HG03175 (cell line): ENCODE results near the gene SYNJ1.
"Not testable (repeated sequence)": the region's sequence is repeated elsewhere in the genome, so short reads cannot be mapped to it uniquely, and the experiment has no call there.

Experiments used
- ATAC-seq: cut with Tn5 transposase; IDR thresholded peaks from one replicate; pipeline ENCODE4 v1.9.1; 2021; ENCODE audit warnings: mild to moderate bottlenecking, moderate library complexity; ENCODE audit not compliant: unreplicated experiment

Gene SYNJ1, protein sequence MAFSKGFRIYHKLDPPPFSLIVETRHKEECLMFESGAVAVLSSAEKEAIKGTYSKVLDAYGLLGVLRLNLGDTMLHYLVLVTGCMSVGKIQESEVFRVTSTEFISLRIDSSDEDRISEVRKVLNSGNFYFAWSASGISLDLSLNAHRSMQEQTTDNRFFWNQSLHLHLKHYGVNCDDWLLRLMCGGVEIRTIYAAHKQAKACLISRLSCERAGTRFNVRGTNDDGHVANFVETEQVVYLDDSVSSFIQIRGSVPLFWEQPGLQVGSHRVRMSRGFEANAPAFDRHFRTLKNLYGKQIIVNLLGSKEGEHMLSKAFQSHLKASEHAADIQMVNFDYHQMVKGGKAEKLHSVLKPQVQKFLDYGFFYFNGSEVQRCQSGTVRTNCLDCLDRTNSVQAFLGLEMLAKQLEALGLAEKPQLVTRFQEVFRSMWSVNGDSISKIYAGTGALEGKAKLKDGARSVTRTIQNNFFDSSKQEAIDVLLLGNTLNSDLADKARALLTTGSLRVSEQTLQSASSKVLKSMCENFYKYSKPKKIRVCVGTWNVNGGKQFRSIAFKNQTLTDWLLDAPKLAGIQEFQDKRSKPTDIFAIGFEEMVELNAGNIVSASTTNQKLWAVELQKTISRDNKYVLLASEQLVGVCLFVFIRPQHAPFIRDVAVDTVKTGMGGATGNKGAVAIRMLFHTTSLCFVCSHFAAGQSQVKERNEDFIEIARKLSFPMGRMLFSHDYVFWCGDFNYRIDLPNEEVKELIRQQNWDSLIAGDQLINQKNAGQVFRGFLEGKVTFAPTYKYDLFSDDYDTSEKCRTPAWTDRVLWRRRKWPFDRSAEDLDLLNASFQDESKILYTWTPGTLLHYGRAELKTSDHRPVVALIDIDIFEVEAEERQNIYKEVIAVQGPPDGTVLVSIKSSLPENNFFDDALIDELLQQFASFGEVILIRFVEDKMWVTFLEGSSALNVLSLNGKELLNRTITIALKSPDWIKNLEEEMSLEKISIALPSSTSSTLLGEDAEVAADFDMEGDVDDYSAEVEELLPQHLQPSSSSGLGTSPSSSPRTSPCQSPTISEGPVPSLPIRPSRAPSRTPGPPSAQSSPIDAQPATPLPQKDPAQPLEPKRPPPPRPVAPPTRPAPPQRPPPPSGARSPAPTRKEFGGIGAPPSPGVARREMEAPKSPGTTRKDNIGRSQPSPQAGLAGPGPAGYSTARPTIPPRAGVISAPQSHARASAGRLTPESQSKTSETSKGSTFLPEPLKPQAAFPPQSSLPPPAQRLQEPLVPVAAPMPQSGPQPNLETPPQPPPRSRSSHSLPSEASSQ (N-terminal part only)

DNA sequence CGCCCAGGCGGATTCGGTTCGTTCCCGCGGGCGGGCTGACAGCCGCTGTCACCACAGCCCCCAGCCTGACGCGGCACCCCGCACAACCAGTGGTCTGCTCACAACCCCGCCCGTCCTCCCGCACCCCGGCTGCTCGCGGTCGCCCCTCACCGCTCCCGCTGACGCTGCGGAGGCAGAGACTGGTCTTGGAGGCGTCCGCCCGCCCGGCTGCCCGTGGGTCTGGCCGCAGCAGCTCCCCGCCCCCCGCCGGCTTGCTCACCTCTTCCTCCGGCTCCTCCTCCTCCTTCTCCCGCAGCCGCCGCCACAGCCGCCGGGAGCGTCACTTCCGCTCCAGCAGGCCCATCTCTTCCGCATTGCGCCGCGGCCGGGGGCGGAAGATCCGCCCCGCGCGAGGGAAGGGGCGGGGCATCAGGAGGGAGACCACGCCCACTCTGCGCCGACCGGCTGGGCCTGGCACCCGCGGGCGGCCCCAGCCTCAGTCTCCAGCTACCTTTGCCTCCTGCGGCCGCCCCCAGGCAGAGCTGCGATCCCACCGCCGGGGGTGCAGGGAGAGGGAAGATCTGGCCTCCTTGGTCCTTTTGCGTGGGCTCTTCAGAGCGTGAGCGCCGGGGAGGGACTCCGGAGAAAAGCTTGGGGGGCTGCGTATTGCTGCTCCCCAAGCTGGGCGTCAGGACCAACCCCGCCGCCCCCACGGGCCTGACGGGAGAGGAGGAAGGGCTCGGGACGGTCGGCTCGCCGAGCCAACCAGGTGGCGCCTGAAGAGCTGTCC, at the start of gene SYNJ1:
Gene SYNJ1, minus strand, starts transcription at position 327 of the 769 bp plus-strand sequence. CDS start 1,118 bp downstream, outside the sequence.
- ATAC-seq: peak; percentile 93

DNA sequence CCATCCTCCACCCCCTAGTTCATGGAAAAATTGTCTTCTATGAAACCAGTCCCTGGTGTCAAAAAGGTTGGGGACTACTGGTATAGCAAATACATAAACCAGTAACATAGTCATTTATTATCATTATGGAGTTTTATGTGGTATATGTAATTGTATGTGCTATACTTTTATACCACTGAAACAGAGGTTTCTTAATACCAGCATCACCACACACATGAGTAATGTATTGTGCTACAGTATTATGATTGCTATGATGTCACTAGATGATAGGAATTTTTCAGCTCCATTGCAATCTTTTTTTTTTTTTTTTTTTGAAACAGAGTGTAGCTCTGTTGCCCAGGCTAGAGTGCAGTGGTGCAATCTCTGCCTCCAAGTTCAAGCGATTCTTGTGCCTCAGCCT, 49.5 kb upstream of the SYNJ1 start:
- ATAC-seq: no peak

DNA sequence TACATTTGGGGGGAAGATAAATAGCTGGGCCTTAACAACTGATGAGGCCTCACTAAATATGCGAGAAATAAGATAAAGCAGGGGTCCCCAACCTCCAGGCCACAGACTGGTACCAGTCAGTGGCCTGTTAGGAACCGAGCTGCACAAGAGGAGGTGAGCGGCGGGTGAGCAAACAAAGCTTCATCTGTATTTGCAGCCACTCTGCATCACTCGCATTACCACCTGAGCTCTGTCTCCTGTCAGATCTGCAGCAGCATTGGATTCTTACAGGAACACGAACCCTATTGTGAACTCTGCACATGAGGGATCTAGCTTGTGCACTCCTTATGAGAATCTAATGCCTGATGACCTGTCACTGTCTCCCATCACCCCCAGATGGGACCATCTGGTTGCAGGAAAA, 48.9 kb upstream of the SYNJ1 start:
- no peak for ATAC-seq

DNA sequence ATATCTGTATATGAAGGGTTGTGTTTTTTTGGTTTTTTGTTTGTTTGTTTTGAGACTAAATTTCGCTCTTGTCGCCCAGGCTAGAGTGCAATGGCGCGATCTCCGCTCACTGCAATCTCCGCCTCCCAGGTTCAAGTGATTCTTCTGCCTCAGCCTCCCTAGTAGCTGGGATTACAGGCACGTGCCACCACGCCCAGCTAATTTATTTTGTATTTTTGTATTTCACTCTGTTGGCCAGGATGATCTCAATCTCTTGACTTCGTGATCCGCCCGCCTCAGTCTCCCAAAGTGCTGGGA, 45.2 kb upstream of the SYNJ1 start:
- not testable (repeated sequence) for ATAC-seq

DNA sequence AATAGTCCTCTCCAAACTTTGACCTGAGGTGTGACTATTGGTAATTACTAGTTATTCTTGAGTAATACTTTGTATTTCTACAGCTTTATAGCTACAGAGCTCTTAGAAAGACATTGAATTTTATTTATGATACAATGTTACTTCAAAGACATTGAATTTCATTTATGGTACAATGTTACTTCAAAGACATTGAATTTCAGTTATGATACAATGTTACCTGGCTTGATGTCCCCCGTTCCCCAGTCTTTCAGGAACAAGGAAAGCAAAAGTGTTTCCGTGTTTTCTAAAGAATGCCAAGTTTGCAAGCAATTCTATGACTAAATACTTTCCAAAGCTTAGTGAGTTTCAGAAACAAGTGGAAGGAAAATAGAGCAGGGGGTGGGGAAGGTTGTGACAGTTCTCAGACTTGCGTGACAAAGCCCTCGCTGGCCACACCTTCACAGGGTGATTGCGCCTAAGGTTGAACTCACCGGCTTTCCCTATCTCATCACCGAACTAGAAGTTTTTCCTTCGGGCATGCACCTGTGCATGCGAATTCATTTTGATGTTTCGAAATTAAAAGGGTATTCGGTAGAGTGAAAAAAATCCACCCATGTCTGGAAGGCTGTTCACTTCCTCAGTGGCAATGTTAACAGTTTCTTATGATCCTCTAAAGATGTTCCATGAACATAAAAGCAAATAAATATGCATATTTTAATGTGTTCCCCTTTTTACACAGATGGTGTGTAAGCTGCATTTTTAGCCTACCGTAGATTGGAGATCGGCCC, 44.7 kb upstream of the SYNJ1 start:
- no peak for ATAC-seq

DNA sequence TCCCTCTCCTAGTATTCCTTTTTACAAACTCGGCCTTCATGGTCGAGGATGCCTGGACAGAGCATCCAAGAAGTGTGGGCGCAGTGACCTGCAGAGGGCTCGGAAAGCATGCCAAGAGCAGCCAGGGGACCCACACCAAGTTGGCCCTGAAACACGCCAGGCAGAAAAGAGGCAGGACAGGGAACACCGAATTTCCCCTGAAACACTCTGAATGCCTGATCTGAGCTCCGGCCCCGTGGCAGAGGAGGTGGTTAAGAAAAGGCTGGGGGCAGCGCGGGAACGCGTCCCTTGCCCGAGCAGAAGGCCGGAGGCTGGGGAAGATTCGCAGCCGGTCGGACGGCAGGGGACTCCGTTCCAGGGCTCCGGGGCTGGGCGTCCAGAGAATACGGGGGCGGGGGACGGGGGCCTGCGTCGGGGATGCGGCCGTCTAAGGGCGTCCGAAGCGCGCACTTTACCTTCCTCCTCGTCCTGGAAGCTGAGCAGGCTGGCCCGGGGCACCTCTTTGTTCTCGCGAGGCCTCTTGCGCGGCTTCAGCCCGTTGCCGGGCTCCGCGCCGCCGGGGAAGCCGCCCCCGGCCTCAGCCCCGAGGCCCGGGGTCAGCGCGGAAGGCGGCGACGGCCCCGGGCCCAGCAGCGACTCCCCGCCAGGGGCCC, 43.2 kb upstream of the SYNJ1 start:
- peak; percentile 50 for ATAC-seq

DNA sequence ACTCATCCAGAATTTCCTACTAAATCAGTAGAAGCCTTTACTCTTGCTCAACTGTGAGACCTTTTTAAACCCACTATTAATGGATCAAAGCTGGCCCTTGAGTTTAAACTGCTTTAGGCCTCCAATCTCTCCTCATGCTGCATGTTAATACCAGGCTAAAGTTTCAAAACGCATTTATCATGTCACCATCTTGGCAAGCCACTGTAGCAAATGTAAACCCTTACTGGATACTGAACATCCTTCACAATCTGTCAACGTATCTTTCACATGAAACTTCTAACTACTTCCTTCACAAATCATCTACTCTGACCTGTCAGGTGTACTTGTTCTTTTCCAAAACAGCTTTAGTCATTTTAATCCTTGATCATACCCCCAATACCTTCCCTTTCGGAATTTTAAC, 40.7 kb upstream of the SYNJ1 start:
- no peak for ATAC-seq

DNA sequence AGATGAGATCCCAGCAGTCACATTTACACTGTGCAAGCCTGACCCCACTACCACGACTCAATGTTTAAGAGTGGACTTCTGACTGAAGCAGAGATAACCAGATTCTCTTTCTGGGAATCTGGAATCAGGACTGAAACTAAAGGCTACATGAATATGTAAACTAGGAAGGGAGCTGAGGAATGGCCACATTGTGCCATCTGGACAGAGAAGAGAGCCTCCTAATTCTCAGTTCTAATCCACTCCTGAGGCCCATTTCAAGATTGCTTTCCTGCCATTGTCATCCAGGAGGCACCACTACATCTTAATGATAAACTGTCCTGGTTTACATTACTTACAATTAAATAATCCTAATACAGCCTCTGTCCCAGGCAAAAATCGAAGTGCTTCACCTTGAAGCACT, 37.2 kb upstream of the SYNJ1 start:
- no peak for ATAC-seq

DNA sequence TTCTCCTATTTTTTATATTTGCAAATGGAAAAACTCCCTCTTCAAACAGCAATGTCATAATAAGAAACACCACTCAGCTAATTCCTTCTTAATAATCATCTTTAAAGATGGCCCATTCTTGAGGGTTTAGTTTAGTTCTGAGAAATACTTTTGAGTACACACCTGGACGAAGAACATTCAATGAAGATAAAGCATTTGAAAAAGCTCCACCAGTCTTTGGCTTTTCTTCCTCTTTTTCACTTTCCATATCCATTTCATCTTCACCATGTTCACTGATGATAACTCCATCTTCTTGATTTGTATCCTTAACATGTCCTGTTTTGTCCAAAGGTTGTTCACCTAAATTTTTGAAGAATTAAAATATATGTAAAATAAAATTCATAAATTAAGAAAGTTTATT, 36.4 kb upstream of the SYNJ1 start:
- no peak for ATAC-seq

DNA sequence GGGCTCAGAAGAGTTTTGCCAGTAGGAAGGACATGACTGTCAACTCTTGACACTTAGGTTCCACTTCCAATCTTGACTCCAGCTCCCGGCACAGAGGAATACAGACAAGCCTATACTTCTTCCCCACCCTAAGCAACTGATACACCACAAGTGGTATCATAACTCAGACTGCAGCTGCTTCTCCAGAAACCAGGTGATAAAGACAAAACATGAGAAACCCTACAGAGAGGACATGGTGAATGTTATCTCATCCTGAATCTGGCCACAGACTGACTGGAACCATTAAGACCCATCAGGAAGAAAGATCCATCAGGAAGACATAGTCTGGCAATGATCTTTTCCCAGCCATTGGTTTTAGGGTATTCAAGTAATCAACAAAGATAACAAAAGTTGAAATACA, 30.0 kb upstream of the SYNJ1 start:
- no peak for ATAC-seq

DNA sequence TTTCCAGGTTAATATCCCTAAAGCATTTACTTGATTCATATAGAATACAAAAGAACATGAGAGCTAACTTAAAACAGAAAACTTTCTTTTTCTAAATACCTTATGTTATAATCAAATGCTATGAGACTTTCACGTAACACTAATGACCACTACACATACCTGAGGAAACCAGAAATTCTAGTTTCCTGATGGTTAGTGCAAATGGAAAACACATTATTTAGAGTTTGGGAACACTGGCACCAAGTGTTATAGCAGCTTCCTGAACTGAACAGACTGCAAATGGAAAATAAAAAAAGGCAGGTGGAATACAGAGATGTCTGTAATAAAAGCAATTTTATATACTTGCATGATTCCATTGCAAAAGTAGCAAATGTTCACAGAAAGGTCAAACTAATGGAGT, 28.3 kb upstream of the SYNJ1 start:
- no peak for ATAC-seq

DNA sequence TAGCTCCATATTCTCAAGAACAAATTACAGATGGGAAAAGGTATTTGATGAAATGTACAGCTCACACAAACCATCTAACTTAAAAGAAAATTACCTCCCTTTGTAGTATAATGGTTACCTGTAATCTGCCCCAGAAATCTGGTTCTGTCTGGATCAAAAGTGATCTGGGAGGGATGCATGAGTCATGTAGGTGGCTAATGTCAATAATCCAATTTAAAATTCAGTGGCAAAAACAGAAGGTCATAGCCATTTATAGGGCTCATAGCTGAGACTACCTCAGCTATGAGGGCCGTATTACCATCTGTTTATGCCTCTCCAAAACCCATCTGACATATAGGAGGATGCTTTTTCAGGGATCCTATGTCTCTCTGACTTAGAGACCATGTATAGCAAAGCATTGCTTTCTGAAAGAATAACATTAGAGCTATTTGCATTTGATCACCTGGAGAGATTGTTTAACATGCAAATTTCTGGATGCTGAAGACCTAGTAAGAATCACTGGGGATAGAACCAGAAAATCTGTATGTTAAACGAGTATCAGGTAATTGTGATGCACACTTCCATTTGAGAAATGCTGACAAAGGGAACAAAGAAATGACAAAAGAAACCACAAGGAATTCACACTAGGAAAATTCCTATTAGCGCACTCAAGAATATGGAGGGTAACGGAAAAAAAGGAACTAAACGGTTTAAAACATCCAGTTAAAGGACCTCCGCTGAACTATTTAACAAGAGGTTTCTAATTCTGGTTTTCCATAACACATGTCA, 26.2 kb upstream of the SYNJ1 start:
- ATAC-seq: no peak

DNA sequence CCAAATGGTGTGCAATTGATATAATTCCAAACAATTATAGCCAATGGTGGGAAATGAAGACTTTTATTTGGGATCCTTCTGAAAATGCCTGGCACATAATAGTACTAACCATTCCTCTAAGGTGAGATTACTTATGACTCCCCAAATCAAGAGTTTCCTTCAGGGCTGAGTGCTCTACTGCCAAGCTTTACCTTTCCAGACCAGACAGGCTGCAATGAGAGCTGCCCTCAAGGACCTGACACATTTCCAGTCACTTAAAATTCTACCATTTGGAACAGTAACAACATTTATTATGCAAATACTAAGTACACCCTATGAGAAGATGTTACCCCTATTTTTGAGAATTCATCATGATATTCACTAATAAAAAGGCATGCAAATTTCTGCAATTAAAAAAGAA, 22.6 kb upstream of the SYNJ1 start:
- no peak for ATAC-seq

DNA sequence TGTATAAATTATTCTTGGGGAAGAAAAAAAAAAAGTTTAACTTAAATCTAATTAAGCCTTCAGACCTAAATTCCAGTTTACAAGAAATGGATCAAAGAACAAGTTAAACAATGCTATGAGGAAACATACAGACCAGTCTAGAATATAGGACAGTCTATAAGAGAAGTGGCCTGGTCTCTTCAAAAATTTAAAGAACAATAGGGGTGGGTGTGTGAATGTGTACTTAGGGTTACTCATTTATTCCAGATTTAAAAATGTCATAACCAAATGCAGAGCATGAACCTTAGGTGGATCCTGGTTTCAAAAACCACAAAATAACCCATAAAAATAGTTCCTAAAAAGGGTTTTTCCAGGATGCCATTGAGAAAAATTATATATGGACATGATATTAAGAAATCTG, 21.8 kb upstream of the SYNJ1 start:
- ATAC-seq: no peak

DNA sequence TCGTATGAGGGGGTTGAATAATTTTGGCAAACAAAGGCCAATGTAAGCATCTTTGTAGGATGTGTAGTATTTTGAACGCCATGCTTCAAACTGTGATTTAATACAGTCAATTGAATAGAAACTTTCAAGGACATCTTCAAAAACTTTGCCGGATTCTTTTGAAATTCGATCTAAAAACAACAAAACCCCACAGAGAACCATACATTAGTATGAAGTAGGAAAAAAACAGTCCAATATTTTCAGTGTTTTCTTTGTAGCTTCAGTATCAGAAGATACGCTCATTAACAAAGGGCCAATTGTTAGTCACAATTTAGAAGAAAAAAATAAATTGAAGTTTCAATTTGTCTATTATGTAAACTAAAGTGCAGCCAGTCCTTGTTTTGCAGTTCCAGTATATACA, 20.7 kb upstream of the SYNJ1 start:
- ATAC-seq: no peak

DNA sequence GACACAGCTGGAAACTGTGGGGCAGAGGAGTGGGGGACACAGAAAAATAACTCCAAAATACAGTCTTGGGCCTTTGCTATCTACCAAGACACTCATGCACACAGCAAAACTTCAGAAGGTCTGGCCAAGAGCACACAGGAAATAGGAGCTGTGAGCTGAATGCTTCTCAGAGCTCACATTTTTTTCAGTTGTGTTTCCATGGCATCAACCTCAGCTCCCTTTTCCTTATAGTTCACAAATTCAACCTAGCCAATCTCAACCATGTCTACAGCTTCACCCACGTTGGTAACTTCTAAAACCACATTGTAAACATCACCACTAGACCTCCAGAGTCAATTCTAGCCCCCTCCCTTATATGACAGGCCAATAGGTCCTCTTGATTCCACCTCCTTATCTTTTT, 19.6 kb upstream of the SYNJ1 start:
- no peak for ATAC-seq

DNA sequence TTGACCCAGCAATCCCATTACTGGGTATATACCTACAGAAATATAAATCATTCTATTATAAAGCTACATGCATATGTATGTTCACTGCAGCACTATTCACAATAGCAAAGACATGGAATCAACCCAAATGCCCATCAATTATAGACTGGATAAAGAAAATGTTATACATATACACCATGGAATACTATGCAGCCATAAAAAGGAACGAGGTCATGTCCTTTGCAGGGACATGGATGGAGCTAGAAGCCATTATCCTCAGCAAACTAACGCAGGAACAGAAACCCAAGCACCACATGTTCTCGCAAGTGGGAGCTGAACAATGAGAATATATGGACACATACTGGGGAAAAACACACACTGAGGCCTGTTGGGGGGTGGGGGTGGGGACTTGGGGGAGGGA, 18.9 kb upstream of the SYNJ1 start:
- not testable (repeated sequence) for ATAC-seq

DNA sequence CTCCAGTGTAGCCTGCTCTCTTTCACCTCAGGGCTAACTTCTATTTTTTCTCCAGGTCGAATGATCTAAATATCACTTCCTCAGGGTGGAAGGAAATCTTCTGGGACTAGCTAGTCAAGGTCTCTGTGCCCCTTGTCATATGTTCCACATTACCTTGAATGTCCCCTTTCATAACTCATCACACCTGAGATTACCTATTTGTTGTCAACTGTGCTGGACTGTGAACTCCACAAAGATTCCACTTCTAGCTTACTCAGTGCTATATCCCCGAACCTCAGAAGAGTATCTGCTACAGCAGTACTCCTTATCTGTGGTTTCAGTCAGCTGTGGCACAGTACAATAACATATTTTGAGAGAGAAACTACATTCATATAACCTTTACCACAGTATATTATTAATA, 14.6 kb upstream of the SYNJ1 start:
- ATAC-seq: no peak

DNA sequence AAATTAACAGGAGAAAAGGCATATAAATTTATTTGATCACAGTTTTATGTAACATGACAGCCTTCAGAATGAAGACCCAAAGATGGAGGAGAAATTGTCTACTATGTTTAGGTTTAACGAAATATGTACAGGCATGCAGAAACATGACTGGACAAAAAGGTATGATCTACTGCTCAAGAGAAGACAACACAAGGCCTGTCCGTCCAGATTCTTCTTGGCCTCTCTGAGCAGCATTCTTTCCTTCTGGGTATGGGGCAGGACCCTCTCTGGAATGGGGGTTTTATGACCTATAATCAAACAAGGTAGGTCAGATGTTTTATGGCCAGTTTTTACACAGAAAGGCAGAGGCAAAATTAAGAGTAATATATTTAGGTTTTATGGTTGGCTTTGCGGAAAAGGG, 13.5 kb upstream of the SYNJ1 start:
- ATAC-seq: no peak
